Kidney epithelial cell (primary cell): ENCODE data around the gene ALX4. TPM values are rescaled to one million over a fixed set of nuclear protein-coding genes. Genes with fewer than 3 reads are reported as not detected.

Source experiments
- DNase-seq: peaks from one replicate; pipeline ENCODE4 v3.0.0-alpha.2; 2010; ENCODE audit warnings: low read depth
- H3K27me3 ChIP-seq: 2 replicates; pipeline ENCODE4 v1.6.0; 2011; ENCODE audit warnings: low read length; ENCODE audit not compliant: control insufficient read depth, insufficient read depth
- H3K36me3 ChIP-seq: 2 replicates; pipeline ENCODE4 v1.5.1; 2011; ENCODE audit warnings: low read length; ENCODE audit not compliant: control insufficient read depth, insufficient read depth
- H3K4me3 ChIP-seq: 2 replicates; pipeline ENCODE4 v1.5.1; 2011; ENCODE audit warnings: low read depth, mild to moderate bottlenecking, control low read depth, low read length
- CTCF ChIP-seq: IDR thresholded peaks from 2 replicates; pipeline ENCODE4 v1.5.1; 2011; ENCODE audit warnings: mild to moderate bottlenecking, moderate library complexity, low read length, control low read depth, inconsistent platforms; ENCODE audit not compliant: insufficient read depth, poor library complexity, severe bottlenecking
- total RNA-seq: library from RNA; depleted of rRNA; stranded (reverse); fragments of >200 nt; gene quantifications from 2 replicates; pipeline ENCODE4 v1.2.3, GENCODE V29; 2015

The ALX4 gene
- total RNA-seq, 1 donor from 2014 or later = not detected

GRCh38 chr11:44219830-44220796, 89.8 kb downstream of the ALX4 start:
- TF ChIP-seq CTCF = no peak
- H3K27me3 ChIP-seq = no peaks in the 10 kb centered on the region
- H3K4me3 ChIP-seq = no peak overlapping the region
- H3K36me3 ChIP-seq = no peaks in the 10 kb centered on the region
- DNase-seq = no peak

GRCh38 chr11:44217432-44217831, 92.5 kb downstream of the ALX4 start:
- Histone ChIP-seq H3K27me3 (no peaks in the 10 kb centered on the region), H3K36me3 (no peaks in the 10 kb centered on the region), H3K4me3 (no peak overlapping the region)
- no peak for TF ChIP-seq CTCF
- no peak for DNase-seq

GRCh38 chr11:44213148-44213547, 96.8 kb downstream of the ALX4 start:
- no peak for DNase-seq
- no peaks in the 10 kb centered on the region for H3K27me3 ChIP-seq
- H3K4me3 ChIP-seq = no peak overlapping the region
- H3K36me3 ChIP-seq = no peaks in the 10 kb centered on the region
- no peak for TF ChIP-seq CTCF

GRCh38 chr11:44212128-44212527, 97.8 kb downstream of the ALX4 start:
- Histone ChIP-seq H3K4me3 (no peak overlapping the region), H3K36me3 (no peaks in the 10 kb centered on the region), H3K27me3 (no peaks in the 10 kb centered on the region)
- no peak for DNase-seq
- TF ChIP-seq CTCF = no peak

Other genes with a start within 250 kb of the ALX4 start
- 14.3 and 17.6 TPM in 2 replicates for gene ACCS, start 243.9 kb downstream of the ALX4 start, total RNA-seq
- gene EXT2, start 214.5 kb downstream of the ALX4 start, total RNA-seq = 83.5 and 99.6 TPM in 2 replicates